DMS153 treated with DMSO at 0.1 percent for 48 hours (cell line): ENCODE measurements around the gene BMI1.
"Not testable (repeated sequence)": the region's sequence is repeated elsewhere in the genome, so short reads cannot be mapped to it uniquely, and the experiment has no call there.

Source experiments
- DNase-seq: peaks from one replicate; lab custom pipeline; 2025; ENCODE audit not compliant: unreplicated experiment; lab: John Stamatoyannopoulos, UW

Gene BMI1

DNA sequence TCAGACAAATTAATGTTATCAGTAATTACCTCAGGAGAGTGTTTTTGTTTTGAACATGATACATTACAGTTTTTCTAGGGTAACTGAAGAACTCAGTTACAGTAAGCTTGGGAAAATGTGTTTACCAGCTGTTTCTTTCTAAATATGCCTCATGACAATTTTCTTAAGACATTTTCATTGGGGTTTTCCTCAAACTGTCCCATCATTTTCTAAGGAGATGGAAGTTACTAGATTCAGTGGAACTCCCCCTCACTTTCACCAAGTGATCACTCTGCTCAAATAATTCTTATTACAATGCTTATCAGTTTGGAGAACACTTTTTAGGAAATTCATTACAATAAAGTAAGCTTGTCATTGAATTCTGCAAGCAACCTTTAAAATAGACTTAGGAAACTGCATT lies 18.0 kb downstream of the BMI1 start:
- DNase-seq: no peak

DNA sequence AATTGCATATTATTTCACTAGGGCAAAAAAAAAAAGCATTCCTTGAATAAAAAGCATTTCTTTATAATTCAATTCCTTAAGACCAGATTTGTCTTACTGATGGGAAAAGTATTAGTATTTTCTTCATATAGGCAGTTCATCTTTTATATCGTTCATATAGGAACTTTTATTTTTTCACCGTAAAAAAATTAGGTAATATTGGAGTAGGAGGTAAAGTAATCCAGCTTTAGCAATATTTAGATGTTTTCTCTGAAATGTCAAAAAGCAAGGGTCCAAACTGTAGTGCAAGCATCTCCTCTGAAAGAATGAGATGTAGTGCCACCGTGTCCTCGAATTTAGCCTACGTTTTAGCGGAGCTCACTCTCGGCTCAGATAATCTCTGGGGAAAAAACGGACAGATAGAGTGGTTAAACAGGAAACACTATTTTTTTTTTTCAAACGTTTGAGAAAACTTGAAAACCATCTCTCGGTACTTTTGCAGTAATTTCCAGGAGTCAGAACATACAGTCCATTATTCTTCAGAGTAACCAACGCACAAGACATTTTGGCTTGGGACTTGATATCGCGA lies 18.9 kb downstream of the BMI1 start:
- DNase-seq: no peak

DNA sequence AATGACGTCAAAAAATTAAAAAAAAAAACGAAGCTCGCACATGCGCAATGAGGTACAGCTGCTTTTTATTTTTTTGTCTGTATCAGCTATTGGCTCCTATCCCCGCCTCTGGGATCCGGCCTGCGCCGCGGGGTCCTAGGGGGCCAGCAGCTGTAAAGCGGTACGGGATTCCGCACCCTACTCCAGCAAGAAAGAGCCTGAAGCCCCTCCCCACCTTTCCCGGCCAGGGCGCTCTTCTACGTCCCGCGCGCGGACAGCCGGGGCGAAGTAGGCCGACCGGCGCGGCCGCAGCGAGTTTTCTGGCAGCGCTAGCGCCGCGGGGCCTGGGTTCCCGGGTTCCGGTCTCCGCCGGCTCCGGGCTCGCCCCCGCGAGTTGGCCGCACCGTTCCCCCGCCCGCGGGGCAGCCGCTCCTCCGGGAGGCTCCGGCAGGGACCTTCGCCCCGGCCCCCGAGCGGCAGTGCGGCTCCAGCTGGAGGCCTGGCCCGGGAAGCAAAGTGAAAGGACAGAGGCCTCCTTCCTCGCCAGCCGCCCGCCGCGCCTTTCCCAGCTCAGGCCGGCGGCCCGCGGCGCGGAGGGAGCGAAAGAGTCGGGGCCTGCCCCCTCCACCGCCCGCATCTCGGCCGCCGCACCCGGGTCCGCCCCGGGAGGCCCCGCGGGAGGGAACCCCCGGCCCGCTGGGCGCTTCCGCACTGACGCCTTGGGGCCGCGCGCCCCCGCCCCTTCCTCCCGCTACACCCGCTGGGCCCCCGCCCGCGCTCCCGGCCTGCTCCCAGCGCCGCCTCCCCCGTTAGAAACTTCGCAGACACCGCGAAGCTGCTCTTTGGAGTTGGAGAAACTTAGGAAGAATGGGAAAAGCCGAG lies 19.7 kb downstream of the BMI1 start:
- peak; percentile 49 for DNase-seq

DNA sequence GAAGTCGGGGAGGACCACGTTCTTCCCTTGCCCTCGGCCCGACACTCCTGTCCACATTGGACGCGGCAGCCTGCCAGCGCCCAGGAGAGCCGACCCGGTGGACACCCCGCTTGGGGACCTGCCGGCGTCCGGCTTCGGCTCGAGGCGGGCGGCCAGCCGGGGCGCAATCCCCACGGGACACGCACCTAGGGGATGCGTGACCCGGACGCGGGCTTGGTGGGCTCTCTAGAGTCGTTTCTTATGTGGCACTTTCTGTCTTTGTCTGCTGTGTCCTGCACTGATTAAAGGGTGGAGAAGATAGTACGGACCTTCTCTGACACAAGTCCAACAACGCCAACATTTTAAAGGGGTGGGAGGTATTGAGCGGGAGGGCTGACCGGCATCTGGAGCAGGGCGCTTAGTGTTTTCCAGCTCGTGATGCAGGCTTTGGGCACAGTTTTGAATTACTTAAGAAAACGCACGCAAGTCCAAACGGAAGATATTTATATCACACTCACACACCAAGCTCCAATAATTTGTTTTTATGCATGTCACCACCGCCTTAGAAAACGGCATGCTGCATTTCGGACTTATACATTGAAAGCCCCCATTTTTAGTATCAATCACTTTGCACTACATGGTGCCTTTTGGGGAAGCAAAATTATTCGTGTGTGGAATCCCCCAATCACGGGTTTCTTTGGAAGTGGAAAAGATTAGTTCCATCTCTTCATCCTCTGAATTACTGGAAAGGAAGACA lies 20.5 kb downstream of the BMI1 start:
- DNase-seq: no peak

DNA sequence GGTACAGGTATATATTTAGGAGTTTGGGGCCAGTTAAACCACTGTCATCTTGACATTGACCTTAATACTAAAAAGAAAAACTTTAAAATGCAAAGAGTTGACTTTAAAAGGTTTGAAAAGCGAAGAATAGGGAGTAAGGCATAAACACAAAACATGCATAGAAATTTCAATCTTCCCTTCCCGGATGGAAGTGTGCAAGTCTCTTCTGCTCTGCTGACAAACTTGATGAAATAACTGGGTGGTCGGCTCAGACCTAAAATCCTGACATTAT lies 21.0 kb downstream of the BMI1 start:
- DNase-seq: no peak

DNA sequence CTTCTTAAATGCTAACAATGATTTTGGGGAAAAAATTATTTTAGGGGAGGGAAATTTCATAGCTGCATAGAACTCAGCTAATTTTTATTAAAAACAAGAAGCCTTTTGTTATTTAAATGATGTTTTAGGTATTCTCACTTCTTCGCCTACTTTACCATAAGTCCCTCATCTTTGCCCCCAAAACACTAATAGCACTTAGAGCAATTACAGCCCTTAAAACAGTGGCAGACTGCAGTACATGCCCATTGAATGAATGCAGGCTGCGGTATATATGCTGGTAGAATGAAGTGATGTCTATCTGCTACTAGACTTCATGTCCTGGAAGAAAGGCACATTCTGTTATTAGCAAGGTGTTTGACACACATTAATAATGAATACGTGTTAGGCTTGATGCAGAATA lies 21.5 kb downstream of the BMI1 start:
- no peak for DNase-seq

DNA sequence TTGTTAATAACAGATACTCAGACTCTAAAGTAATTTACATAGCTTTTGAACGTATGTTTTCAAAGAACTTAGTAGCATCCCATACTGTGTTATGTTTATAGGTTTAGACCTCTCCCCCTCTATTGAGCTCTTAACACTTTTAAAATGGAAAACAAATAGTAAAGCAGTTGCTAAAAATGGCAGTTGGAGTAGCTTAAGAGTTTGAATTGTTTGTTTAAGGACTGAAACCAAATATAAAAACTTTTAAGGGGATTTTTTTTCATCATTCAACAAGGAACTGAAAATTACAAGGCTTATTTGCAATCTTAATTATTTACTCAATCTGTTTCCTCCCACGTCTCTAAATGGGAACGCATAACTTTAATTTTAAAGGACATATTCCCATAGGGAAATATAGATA lies 22.8 kb downstream of the BMI1 start:
- no peak for DNase-seq

DNA sequence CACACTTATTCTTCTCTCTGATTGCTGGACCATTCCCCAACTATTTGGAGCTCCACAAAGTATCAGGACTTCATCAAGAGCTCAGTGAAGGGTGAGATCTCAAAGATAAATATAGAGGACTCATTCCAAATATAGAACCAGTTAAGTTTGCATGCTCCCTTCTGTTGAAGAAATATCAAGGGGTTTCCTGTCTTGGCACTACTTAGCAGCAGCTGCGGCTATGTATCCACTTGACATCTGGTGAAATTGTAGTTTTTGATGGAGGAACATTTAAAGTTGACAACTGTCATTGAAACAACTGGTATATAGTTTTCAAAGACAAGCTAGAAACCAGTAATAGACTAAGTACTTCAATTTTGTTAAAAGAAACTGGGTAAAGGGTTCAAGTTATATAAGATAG lies 23.4 kb downstream of the BMI1 start:
- DNase-seq: no peak

DNA sequence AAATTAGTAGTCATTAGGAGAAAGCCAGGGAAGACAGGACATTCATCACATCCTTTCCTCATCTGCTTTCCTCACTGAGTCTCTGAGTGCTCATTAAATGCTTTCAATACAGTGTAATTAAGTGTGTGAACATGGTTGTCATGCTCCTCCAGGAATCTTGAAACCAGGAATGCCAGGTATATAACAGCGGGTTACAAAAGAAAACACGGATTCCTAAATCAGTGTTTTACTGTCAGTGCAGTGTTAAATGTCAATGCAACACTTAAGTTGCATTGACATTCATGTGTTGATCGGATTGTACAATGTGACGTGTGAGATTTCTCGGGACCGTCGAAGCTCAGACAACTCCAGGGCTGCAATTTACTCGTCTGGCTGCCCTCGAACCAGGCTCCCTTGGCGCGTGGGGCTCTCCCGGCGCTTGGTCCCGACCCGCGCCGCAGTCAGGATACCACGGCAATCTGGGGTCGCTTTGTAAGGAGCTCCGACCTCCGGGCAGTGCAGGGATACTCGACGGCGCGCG lies 23.9 kb downstream of the BMI1 start:
- no peak for DNase-seq

DNA sequence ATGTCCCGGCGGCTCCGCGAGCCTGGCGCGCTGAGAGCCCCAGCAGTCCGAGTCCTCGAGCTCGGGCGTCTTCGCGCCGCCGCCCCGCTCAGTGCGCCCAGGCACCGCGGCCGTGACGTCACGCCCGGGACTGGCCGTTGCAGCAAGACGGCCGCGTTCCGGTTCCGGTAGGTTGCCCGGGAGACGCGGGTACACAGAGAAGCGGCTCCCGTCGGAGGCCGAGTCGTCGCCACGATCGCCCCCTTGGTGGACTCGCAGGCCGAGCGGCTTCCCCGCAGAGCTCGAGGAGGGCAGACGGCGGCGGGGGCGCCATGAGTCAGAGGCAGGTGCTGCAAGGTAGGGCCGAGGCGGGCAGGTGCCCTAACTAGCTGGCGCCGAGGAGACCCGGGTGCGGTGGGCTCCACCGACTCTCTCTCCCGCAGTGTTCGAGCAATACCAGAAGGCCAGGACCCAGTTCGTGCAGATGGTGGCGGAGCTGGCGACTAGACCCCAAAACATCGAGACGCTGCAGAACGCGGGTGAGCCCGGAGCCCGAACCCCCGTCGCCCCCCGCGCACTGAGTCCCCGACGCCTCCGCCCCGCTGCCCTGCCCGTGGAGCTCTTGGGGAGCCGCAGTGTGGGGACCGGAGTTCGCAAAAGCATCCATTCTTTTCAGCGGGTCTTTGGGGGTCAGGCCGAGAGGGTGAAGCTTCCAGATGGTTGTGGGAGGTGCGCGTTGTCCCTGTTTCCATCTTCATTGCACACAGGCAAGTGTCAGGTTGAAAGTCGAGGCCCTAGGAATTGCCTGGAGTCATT lies 24.6 kb downstream of the BMI1 start, which contains the start of gene SPAG6:
SPAG6 (plus strand) TSS at position 196 of the 795 bp plus-strand sequence; CDS start at position 312, 116 bp downstream.
- peak; percentile 10 for DNase-seq

DNA sequence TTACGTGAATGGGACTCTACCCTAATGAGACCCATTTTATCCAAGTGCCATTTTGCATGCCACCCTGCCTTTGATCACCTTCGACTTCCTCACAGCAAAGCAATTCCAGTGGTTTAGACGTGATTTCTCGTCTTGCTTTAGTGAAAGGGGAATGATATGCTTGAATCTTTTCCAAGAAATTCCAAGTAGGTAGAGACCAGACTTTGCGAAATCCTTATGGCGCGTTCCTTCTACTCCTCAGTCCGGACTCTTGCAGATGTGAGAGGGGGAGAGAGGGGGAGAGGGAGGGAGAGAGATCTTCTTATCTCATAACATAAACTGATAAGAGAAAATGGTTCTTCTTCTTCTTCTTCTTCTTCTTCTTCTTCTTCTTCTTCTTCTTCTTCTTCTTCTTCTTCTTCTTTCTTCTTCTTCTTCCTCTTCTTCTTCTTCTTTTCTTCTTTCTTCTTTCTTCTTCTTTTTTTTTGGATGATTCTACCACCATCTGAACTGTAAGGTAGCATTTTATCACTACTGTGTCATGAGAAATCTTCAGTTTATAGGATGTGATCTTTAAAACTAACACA lies 25.3 kb downstream of the BMI1 start:
- DNase-seq: no peak

DNA sequence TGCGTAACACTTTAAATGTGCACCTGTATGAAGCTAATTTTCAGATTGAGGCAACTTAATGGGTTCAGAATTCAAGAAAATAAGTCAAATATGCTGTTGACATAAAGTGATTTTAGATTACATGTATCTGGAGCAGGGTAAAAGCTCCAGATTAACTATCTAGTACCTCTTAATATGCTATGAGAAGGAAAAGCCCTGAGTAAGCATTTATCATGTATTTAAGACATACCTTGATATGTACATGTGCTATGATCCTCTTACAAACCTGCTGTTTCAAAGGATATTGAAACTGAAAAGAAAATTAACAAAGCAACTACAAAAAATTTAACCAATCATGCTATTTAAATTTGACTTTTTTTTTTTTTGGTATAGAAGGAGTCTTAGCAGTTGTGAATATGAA lies 28.9 kb downstream of the BMI1 start:
- DNase-seq: no peak

DNA sequence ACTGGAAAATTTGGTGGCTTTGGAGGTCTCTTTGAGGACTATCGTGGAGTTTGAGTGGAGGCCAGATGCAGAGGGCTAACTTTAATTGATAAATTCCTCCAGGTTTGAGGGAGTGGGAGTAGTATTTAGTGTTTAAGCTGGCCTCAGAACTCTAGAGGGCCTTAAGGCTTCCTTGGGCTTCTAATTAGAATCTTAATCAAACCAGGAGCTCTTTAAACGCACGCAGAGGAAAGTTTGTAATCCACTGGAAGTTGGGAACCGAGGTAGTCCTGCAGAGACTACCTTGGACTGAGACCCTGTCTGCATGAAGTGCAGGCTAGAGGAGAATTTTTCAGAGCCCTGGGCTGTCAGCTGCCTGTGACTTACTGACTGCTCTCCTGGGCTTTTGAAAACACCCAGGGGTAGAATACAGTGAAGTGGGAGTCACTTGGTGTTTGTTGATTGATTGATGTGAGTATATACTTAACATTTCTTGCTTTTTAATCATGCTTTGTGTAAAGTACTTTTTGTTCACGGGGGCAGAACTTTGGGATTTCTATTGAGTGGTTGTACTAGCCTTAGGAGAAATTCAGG lies 30.3 kb downstream of the BMI1 start:
- DNase-seq: no peak

DNA sequence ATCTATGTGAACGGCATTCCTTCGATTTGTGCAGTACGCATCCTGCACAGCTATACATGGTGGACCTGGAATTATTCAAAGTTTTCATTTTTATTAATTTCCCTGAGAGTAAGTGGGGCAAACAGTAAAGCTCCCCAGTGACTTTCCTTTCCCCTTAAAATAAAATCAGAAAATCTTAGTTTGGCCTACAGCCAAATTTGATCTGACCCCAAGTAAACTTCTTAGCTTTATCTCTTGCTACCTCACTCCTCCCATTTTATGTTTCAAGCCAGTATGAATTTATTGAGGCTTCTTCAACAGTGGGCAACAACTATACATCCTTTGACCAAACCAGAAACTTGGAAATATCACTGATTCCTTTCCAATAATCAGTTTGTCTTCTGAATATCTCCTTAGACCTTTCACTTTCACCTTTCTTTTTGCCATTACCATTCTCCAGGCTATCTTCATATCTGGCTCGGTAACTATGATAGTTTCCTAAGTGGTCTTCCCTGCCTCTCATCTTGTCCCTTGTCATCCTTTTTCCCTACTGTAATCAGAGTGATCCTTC lies 35.5 kb downstream of the BMI1 start:
- DNase-seq: no peak

DNA sequence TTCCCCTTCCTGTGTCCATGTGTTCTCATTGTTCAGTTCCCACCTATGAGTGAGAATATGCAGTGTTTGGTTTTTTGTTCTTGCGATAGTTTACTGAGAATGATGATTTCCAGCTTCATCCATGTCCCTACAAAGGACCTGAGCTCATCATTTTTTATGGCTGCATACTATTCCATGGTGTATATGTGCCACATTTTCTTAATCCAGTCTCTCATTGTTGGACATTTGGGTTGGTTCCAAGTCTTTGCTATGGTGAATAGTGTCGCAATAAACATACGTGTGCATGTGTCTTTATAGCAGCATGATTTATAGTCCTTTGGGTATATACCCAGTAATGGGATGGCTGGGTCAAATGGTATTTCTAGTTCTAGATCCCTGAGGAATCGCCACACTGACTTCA lies 36.9 kb downstream of the BMI1 start:
- not testable (repeated sequence) for DNase-seq

DNA sequence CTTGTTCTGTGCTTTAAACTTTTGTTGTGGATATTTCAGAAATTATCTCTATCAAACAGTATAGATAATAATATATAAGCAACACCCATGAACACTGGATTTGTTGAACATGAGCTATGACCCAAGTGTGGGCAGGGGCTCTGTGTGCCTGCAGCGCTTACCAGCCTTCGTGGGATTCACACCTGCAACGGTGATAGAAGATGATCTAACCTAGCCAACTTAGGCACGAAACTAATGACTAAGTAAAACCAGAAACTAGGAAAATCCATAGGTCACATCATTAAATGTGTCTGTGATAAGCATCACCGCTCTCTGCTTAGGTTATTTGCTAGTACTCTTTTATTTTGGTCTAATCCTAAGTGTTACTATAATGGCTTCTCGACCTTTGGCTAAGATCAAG lies 42.4 kb downstream of the BMI1 start:
- no peak for DNase-seq

DNA sequence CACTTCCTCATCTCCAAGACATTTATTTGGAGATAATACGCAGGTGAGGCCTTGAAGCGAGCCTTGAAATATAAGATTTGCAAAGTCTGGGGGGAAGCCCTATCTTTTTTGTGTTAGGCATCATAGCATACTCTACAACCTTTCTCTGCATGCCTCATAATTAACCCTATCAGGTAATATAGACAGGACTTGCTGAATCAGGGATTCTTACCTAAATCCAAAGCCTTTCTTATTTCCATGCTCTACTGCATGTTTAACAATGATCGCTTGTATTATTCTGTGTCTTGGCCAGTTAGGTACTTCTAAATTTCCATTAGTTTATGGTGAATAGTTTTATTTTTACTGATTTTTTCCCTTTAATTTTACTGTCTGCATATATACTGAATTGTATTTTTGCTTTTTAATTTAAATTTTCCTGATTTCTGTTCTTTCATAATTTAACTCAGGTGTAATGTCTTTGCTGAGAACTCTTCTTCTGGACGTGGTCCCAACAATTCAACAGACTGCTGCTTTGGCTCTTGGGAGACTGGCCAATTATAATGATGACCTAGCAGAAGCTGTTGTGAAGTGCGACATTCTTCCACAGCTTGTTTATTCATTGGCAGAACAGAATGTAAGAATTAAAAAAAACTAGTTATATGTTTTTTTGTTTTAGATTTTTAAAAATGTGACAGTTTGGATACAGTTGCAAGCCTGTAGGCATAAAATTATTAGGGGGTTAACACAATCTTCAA lies 43.7 kb downstream of the BMI1 start:
- no peak for DNase-seq

DNA sequence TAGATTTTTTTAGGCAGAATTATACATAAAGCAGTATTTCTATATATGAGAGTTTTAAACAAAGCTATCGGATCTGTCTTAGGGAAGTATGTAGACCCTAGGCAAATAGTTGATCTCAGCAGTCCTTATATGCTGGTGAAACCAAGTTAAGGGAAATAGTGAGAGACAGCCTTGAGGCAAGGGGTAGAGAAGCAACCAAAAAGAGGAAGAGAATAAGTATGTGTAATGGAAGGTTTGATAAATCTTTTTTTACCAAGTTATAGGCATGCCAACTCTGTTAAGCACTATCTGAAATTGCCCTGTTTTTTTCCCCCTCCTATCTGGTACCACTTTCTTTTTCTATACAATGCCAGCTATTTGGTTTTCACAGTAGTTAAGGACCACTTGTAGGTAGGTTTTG lies 44.3 kb downstream of the BMI1 start:
- DNase-seq: no peak

DNA sequence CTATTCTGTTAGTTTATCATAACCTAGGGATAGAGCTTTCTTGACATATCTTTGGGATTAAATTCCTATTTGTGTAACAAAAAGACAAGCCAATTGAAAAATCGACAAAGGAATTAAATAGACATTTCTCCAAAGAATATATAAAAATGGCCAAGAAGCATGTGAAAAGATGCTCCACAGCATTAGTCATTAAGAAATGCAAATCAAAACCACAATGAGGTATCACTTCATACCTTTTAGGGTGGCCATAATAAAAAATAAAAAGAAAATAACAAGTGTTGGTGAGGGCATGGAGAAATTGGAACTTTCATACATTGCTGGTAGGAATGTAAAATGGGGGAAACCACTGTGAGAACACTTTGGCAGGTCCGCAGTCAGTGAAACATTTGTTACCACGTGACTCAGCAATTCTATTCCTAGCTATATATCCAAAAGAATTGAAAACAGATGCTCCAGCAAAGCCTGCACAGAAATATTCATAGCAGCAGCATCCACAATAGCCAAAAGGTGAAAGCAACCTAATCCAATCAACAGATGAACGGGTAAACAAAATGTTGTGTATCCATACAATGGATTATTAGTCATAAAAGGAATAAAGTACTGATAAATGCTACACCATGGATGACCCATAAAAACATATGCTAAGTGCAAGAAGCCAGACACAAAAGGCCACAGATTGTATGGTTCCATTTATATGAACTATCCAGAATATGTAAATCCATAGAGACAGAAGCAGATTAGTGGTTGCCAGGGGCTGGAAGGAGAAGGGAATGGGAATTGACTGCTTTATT lies 44.9 kb downstream of the BMI1 start:
- DNase-seq: no peak
